Skeletal muscle cell (primary cell): ENCODE data around the gene DTYMK.
"Not testable (repeated sequence)": the region's sequence is repeated elsewhere in the genome, so short reads cannot be mapped to it uniquely, and the experiment has no call there.

Source experiments
- DNase-seq: peaks from one replicate; pipeline ENCODE4 v3.0.0-alpha.2; 2010; ENCODE audit warnings: low read depth
- H3K4me3 ChIP-seq: 2 replicates; pipeline ENCODE4 v1.5.1; 2011; ENCODE audit warnings: low read depth, mild to moderate bottlenecking, control low read depth, low read length, moderate library complexity

DTYMK gene

DNA sequence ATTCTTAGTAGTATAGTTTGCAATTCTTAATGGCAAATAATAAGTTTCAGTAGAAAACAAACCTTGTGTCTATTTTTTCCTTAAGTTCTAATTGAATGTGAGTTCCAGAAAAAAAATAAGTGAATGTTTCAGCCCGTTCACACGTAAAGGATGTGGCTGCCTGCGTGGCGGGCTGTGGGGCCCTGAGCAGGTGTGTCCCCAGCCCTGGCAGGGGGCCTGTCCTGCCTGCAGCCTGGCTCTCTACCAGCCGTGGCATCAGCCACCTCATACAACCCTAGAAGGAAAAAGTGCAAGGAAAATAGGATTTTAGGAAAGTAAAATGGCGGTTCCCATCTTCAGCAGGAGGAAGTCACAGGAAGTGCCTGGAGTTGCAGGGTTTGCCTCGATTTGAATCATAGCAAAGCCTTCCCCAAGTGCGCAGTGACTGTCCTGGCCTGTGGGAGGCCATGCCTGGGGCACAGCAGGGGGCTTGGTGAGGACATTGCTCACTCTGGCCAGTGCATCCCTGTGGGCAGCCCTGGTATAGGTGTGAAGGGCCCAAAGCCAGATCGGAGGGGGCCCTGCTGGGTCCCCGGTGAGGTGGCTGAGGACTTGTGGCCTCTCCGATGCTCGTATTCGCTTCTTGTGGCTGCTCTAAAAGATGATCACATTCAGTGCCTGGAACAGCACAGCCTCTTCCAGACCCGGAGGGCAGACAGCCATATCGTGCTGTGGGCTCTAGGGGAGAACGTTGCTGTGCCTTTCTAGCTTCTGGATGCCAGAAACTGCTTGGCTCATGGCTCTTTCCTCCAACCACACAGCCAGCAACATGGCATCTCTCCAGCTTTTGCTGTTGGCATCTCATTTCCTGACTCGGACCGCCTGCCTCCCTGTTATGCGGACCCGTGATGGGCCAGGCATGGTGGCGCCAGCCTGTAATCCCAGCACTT lies 12.6 kb downstream of the DTYMK start:
- no peak for DNase-seq
- H3K4me3 ChIP-seq = no peak overlapping the region

DNA sequence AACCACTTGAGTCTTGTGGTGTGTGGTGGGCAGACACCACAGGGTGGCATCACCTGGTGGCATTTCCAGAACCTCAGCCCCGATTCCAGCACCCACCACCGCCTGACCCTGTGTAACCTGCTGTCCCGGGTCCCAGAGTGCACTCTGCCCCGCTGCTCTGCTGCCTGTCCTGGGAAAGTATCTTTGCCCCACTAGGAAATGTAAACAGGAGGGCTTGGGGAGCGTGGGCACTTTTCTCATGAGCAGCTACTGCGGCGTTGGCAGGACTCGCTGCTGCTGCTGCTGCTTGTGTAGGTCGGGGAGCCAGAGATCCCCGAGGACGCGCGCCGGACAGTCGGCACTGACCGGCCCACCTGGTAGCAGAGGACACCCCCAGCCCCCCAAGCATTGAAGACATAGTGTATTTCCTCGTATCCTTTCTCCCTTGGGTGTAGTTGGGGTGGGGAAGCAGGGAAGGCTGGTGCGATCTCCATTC lies 13.4 kb downstream of the DTYMK start:
- no peak overlapping the region for H3K4me3 ChIP-seq
- no peak for DNase-seq

DNA sequence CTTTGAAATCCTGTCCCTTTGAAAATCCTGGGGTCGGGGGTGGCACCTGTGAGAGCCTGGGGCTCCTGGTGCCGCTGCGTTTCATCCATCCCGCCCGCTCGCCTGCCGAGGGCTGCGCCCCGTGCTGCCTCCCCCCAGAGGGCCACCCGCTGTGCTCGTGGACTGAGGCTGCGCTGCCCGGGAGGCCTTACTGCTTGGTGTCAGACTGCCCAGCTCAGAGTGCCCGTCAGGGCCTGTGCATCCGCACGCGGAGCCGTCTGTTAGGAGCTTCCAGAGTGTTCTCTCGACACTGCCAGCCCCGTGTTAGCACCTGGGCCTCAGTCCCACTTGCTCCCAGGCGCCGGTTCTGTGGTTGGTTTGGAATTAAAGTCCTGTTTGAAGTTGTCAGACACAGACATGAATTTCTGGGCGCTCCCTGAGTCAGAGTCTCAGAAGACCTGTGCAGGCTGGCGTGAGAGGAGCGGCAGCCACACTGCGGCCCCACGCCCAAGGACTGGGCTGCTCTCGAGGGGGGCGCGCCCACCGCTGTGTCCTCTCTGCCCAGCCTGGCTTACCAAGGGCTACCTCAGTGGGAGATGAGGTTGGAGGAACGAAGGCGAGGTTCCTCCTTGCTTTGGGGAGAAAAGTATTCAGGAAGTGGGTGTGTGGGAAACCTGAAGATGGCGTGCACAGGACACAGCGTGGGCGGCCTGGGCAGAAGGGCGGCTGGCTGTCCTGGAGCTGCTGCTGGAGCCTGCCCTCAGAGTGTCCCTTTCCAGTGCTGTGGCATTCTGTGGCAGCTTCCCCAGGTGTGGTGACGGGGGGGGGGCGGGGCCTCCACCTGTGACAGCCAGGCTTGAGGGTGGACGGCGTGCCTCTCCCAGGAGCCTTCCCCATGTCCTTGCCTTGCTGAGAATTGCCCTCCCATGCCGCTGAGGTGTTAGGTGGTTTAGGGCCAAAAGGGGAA lies 14.1 kb downstream of the DTYMK start:
- no peak overlapping the region for H3K4me3 ChIP-seq
- no peak for DNase-seq

DNA sequence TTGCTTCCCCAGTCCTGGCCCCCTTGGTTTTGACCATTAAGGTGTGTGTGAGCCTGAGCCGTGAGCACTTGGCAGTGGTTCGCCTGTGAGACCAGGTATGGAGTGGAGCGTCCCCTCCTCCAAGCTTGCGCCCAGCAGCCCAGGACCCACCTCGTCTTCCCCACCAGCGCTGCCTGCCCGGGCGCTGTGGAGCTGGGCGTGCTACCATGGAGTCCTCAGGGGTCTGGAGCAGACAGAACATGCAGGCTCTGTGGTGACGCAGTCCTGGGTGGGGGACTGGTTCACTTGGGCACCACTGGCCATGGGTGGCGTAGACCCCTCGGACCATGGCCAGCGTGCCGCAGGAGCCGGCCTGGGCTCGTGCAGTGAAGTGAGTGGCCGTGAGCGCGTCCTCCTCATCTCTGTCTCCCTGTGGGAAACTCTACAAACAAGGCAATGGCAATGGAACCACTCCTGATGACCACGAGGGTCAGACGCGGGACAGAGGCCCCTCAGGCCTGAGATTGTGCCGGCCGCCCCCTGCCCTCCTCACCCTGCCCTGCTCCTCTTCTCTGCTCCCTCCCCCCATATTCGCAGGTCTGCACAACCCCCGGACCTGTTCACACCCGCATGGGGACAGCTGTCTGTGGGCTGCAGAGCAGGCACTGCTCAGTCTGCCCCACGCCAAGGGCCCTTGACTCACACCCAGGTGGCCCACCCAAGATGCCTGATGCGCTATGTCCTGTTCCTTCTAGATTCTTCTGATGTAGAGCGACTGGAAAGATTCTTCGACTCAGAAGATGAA lies 15.0 kb downstream of the DTYMK start:
- H3K4me3 ChIP-seq = no peak overlapping the region
- DNase-seq = no peak

DNA sequence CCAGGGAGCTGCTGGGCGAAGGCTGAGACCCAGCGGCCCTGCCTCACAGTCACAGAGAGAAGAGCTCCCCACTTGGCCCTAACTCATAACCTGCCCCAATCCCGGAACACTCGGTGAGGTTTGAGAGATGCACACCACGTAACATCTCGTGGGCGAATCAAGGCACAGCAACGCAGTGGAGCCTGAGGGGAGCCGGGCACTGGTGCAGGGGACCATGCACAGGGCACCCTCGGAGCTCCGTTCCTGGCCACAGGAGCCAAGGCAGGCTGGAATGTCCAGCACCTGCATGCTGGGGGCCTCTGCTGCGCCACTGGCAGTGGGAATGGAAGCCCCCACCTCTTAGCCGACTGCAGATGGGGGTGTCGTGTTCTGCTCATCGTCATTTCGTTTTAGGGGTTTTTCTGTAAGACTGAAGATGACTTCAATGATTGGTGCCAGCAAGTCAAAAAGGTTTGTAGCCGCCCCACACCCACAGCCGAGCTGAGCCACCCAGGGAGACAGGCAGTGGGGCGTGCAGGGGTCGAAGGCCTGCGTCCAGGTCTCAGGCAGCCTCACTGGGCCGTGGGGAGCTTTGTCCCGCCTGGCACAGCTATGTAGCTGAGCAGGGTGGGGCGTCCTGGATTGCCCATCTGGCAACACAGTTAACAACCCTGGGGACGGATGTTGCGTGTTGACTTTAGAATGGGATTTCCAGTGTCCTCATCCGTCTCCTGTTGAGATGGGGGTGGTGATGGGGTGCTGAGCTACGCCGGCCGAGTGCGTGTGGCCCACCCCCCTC lies 16.1 kb downstream of the DTYMK start:
- no peak overlapping the region for H3K4me3 ChIP-seq
- DNase-seq = no peak

DNA sequence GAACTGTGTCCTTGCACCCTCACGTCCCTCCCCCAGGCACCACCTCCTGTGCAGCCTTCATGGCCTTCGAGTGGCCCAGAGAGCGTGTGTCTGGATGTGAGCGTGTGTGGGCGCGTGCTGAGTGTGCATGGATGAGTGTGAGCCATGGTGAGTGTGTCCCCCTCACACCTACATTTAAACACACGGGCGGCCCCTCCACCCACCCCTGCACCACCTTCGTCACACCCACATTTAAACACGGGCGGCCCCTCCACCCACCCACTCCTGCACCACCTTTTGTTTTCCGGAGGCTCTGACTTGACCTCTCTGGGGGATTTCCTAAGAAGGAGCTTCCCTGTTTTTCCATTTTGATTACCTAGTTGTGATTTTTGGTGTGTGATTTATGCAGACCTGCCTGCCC lies 17.8 kb downstream of the DTYMK start:
- no peak for DNase-seq
- no peak overlapping the region for H3K4me3 ChIP-seq

DNA sequence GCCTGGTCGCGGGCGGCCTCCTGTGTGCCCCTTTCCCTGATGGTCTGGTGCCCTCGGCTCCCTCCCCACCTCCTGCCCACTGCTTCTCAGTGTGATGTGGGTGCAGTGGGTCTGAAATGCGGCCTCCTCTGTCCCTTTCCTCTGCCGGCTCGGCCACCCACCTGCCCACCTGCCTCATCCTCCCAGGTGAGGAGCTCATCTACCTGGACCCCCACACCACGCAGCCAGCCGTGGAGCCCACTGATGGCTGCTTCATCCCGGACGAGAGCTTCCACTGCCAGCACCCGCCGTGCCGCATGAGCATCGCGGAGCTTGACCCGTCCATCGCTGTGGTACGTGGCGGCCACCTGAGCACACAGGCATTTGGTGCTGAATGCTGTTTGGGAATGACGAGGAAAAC lies 18.3 kb downstream of the DTYMK start:
- no peak overlapping the region for H3K4me3 ChIP-seq
- DNase-seq = no peak

DNA sequence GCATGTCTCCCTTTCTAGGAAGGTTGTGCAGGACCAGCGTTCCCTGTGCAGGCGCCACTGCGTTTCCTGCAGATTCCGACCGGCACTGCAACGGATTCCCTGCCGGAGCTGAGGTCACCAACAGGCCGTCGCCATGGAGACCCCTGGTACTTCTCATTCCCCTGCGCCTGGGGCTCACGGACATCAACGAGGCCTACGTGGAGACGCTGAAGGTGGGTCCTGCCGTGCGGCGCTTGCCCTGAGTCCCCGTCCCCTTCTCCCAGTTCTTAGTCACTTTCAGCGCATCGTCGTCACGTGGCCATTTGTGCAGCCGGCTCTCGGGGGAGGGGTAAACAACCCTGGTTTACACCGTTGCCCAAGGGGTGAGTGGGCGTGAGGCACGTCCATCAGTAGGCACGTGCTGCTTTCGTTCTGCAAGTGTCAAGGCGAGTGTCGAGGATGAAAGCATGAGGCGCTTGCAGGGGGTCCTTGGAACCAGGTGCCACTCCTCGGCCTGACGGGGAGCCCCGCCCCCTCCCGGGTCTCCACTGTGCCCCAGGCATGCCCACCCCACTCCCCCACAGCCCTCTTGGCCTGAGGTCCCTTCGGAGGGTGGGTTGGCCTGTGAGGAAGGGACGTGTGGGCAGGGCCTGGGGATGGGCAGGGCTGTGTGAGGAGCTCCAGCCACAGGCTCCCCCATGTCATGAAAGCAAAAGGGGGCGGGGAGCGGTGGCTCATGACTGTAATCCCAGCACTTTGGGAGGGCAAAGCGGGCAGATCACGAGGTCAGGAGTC lies 19.8 kb downstream of the DTYMK start:
- H3K4me3 ChIP-seq = no peak overlapping the region
- DNase-seq = no peak

DNA sequence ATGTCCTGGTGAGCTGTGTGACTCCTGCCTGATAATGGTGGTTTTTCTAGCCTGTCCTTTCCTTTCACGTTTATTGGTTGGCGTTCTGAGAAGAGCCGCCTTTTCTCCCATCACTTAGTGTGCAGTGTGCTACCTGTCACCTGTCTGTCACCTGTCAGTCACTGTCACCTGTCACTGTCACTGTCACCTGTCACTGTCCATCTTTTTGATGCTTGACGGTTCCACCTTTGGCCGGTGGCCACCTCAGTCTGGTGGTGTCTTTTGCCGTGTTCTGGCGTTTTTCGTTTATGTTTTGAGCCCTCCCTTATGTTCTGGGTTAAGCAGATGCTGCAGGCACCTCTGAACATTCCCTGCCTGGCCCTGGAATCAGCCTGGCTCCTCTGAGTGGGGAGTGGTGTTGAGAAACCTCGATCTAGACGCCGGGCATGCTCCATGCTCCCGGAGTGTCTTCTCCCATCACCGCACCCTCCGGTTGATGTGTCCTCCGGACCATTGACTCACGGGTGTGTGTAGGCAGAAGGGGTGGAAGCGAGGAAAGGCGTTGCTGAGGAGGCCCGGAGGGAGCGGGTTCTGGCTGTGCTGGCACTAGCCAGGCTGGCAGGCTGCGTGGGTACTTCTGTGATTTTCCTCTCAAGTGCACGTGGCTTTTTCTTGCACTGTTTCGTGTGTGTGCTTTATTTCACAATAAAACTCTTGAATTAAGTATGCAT lies 20.7 kb downstream of the DTYMK start:
- DNase-seq = no peak
- peak overlapping the region; percentile 19 for H3K4me3 ChIP-seq

DNA sequence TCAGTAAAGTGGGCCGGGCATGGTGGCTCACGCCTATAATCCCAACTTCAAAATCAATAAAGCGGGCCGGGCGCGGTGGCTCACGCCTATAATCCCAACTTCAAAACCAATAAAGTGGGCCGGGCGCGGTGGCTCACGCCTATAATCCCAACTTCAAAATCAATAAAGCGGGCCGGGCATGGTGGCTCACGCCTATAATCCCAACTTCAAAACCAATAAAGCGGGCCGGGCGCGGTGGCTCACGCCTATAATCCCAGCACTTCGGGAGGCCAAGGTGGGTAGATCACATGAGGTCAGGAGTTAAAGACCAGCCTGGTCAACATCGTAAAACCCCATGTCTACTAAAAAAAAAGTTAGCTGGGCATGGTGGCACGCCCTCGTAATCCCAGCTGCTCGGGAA lies 23.9 kb downstream of the DTYMK start:
- H3K4me3 ChIP-seq, DNase-seq: not testable (repeated sequence)

DNA sequence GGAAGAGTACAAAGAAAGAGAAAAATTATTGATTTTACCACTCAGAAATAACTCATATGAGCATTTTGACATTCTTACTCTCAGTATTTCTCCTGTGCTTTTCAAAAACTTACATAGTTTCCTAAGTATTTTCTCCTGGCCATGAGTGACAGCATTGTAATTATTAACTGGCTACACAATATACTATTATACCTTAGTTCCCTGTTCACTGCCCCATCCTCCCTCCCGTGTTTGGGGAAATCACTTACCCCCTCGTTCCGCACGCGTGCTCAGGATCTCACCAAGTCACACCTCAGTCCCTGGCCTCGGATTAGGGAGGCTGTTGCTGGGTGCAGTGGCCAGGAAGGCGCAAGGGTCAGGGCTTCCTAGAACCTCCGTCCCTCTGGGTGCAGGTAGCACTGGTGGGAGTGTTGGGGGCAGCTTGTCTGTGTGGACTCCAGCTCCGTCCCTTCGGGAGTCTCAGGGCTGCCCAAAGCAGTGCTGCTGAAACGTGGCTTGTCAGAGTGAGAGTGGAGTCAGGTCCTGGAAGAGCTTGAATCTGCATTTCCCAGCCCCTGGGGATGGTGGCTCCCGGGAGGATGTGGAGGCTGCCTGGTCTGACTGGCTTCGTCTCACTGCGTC lies 25.9 kb downstream of the DTYMK start:
- no peak overlapping the region for H3K4me3 ChIP-seq
- DNase-seq = no peak

DNA sequence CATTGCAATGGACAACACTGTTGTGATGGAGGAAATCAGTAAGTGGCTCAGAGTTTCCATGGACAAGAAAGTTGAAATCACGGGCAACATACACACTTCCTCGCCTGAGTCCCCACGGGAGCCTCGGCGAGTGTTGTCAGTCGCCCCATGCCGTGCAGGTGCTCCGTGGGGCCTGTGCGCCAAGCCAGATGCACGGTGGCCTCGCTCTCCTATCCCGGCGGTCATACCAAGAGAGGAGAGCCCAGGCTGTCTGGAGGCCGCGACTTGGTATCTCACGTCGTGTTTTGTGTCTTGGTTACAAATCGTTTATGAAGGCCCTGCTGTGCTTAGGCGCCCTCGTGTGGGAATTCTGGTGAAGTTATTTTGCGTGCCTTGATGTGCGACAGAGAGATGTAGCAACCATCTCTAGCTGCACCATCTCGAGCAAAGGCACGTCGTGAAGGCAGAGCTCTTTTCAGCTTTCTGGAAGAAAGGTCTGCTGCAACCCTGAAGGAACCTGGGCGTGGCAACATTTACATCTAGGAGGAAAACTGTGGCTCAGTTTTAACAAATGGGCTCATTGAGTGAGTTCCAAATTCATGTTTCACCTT lies 27.4 kb downstream of the DTYMK start:
- peak; percentile 32 for DNase-seq
- no peak overlapping the region for H3K4me3 ChIP-seq

DNA sequence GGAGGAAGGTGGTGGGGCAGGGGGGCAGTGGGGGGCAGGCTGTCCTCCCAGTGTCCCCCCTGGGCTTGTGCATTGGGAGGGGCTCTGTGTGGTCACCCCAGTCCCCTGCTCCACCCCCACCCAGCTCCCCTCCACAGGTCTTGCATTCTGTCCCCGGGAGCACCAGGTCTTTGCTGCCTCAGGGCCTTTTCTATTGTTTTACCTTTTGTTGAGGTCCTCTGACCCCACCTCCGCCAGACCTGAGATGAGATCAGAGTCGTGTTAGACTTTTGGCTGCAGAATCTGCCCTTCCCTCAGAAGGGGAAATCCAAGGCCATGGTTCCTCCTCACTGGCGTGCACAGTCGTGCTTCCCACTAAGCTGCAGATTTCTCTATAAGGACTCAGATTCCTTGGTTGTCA lies 28.3 kb downstream of the DTYMK start:
- H3K4me3 ChIP-seq = no peak overlapping the region
- DNase-seq = no peak

DNA sequence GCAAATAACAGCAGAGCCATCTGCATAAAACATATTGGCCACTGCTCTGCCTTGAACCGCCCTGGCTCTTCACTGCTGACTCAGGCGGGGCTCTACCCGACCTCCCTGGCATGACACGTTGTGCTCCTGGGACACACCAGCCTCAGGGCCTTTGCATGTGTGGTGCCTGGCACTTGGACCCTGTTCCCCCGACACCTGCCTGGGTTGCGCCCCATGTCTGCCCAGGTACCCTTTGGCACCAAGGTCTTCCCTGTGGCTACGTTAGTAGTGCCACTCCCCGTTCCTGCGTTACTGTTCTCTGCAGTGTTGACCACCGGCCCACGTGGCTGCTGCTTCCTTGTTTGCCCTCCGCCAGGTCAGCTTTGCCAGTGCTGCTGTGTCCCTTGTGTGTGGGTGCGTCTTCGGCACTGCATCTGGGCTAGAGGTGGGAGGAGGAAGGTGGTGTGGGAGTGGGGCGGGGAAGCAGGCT lies 28.8 kb downstream of the DTYMK start:
- no peak for DNase-seq
- H3K4me3 ChIP-seq = no peak overlapping the region

DNA sequence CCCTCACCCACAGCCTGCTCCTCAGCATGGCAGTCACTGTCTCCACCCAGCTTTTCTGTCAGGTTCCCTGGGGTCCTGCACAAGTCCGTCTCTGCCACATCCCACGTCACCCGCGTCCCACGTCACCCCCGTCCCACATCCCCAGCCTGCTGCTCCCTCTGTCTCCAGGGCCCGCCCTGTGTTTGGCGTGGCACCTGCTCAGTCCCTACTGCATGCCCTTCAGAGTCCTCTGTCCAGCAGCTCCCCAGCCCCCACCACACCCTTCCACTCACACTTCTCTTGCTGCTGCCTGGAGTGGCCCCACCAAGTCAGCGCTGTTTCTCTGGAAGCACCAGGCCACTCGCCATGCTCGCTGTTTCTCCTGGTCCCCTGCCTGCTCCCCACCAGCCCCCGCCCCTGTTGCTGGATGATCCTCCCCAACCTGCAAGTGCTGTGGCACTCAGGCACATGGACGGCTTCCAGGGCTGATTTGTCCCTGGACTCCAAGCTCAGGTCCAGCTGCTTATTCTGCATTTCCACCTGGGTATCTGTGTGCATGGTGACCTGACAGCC lies 30.3 kb downstream of the DTYMK start:
- no peak for DNase-seq
- no peak overlapping the region for H3K4me3 ChIP-seq

DNA sequence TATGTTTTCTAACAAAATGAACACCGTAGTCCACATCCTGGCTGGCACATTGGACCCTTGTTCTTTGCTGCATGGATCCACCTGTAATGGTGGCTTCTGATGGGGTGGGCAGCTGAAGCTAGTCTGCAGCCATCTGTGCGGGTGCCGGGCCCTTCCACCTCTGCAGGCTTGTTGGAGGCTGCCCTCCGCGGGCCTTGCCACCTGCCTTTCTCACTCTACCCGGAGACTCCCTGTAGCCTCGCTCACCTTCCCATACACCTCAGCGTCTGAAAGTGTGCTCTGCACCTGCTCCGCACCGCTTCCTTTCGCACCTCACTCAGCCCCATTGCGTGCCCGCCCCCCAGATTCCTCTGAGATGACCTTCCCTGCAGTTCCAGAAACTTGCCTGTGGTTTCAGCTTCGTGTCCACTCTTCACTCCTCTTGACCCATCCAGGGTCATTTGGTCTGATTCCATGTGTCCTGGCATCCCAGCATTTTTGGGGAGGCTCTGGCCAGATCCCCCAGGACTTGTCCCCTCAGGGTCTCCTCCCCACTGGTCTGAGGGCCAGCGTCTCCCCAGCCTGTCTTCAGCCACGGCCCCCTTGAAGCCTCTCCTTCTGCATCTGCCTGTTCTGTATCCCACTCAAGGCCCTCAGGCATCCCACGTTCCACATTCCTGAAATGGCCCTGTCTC lies 31.0 kb downstream of the DTYMK start:
- no peak for DNase-seq
- no peak overlapping the region for H3K4me3 ChIP-seq
